Stomach (tissue), 9 donors: Measurements from ENCODE around the gene REG3A. TPM values are rescaled to one million over a fixed set of nuclear protein-coding genes. Genes with fewer than 3 reads are reported as not detected.

Experiments used
- DNase-seq, 2 donors: peaks; one replicate each; pipeline versions ENCODE4 v3.0.0 to v3.0.0-alpha.2; 2013 to 2019
- H3K27ac ChIP-seq, 5 donors: fragments of 200-600 bp in 4 of 5; sonication (generic) in 4 of 5; one replicate each; pipeline ENCODE4 v1.5.1; 2013 to 2019; ENCODE audit warnings: mild to moderate bottlenecking in 1 of 5, moderate library complexity in 1 of 5
- H3K27me3 ChIP-seq, 3 donors: fragments of 200-600 bp; sonication (generic); one replicate each; pipeline ENCODE4 v1.5.1; 2017 to 2019; ENCODE audit warnings: mixed run types in 1 of 3
- H3K36me3 ChIP-seq, 4 donors: fragments of 200-600 bp; sonication (generic); 1 replicate in 3 of 4; 2 replicates in 1 of 4; pipeline ENCODE4 v1.5.1; 2016 to 2019
- H3K4me1 ChIP-seq, 4 donors: fragments of 200-600 bp; sonication (generic); one replicate each; pipeline ENCODE4 v1.5.1; 2016 to 2019
- H3K4me3 ChIP-seq, 4 donors: fragments of 200-600 bp; sonication (generic) in 3 of 4; one replicate each; pipeline ENCODE4 v1.5.1; 2016 to 2019; ENCODE audit warnings: mild to moderate bottlenecking in 1 of 4
- H3K9me3 ChIP-seq, 4 donors: fragments of 200-600 bp; sonication (generic); one replicate each; pipeline ENCODE4 v1.5.1; 2016 to 2019
- EP300 ChIP-seq: sonication (generic); formaldehyde crosslinking; IDR thresholded peaks from one replicate; pipeline ENCODE4 v1.6.1; 2017; ENCODE audit warnings: antibody characterized with exemption
- POLR2A ChIP-seq, 4 donors: fragments of 450-650 bp; IDR thresholded peaks; one replicate each; pipeline ENCODE4 v1.6.1; 2016; ENCODE audit warnings: antibody characterized with exemption in 4 of 4, control low read depth in 2 of 4, mild to moderate bottlenecking in 1 of 4, moderate library complexity in 1 of 4
- POLR2AphosphoS5 ChIP-seq, 3 donors: sonication (generic); formaldehyde crosslinking; IDR thresholded peaks; one replicate each; pipeline ENCODE4 v1.6.1; 2016; ENCODE audit warnings: antibody characterized with exemption in 3 of 3
- WGBS, 5 donors: extraction: QIAGEN DNeasy Blood & Tissue Kit in 3 of 5; methylation state at CpG; one replicate each; pipeline versions ENCODE4 v1.1.5 to v1.1.7; 2013 to 2018; 5-methylcytosine and 5-hydroxymethylcytosine counted together
- intact Hi-C: fragments of 100-400 bp; cut with DNase I; formaldehyde crosslinking; loops from one replicate; pipeline ENCODE4 v1.15.1; 2023; ENCODE audit warnings: low total_unique reads
- polyA plus RNA-seq, 3 donors: library from polyadenylated mRNA; stranded (reverse); fragments of 200-250 nt; gene quantifications; one replicate each; pipeline ENCODE4 v1.2.3, GENCODE V29; 2013
- total RNA-seq, 5 donors: library from RNA; depleted of rRNA; stranded (reverse); fragments of >200 nt; gene quantifications; one replicate each; pipeline versions ENCODE4 v1.1.0 to v1.2.3, GENCODE V29; 2014 to 2016
- TF ChIP-seq, protein P1 (sequence below), 7 experiments: fragments of 450-650 bp in 4 of 7; fragments of 200-600 bp in 3 of 7; sonication (generic) in 3 of 7; IDR thresholded peaks; one replicate each; pipeline ENCODE4 v1.5.1; 2016 to 2019; ENCODE audit warnings: antibody characterized with exemption in 7 of 7, control low read depth in 2 of 7, mild to moderate bottlenecking in 1 of 7
- donor health status: healthy with polysubstance abuse.
- donor health status: Bipolar disorder and iron deficiency.
- donor health status: healthy.

REG3A gene
- total and polyA plus RNA-seq, 8 donors: 3.1 to 381 (median 41.6) TPM; not detected in 2

GRCh38 chr2:79129804-79130203, 29.7 kb downstream of the REG3A start:
- TF ChIP-seq POLR2A (IDR thresholded peaks at IDR 0.05) (no peak), EP300 (no peak), POLR2AphosphoS5 (IDR thresholded peaks at IDR 0.05) (no peak)
- TF ChIP-seq, protein P1, sequence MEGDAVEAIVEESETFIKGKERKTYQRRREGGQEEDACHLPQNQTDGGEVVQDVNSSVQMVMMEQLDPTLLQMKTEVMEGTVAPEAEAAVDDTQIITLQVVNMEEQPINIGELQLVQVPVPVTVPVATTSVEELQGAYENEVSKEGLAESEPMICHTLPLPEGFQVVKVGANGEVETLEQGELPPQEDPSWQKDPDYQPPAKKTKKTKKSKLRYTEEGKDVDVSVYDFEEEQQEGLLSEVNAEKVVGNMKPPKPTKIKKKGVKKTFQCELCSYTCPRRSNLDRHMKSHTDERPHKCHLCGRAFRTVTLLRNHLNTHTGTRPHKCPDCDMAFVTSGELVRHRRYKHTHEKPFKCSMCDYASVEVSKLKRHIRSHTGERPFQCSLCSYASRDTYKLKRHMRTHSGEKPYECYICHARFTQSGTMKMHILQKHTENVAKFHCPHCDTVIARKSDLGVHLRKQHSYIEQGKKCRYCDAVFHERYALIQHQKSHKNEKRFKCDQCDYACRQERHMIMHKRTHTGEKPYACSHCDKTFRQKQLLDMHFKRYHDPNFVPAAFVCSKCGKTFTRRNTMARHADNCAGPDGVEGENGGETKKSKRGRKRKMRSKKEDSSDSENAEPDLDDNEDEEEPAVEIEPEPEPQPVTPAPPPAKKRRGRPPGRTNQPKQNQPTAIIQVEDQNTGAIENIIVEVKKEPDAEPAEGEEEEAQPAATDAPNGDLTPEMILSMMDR (IDR thresholded peaks at IDR 0.05): no peak
- H3K4me1 ChIP-seq: peaks cover 0 to 6% (median 0%) of the 10 kb centered on the region in 4 donors
- no peaks in the 10 kb centered on the region for H3K9me3 ChIP-seq
- H3K27me3 ChIP-seq: no peaks in the 10 kb centered on the region
- no peak for DNase-seq
- H3K27ac ChIP-seq: no peak overlapping the region
- intact Hi-C loops: no loop called here
- no peaks in the 10 kb centered on the region for H3K36me3 ChIP-seq
- H3K4me3 ChIP-seq: no peak overlapping the region

DNA sequence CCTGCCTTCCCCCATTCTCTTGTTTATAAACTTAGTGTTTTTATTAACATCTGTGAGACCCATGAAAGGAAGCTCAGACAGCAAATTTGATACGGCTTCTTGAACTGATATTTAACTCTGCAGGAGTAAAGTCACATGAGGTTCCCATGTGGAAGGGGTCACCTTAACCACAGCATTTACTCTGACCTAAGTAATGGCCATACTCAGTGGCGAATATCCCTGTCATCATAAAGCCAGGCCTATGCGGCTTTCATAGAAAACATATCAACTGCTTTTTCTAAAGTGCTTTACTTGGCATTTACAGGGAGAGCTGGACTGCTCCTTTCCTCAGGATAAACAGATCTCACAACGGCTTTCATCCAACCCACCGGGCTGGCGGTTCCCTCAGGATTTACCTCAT, 30.3 kb downstream of the REG3A start:
- H3K36me3 ChIP-seq: no peaks in the 10 kb centered on the region
- 61 to 81% (median 80%) methylated on average over 6 of the region's 6 CpGs for WGBS, 5 donors
- DNase-seq: no peak
- H3K4me1 ChIP-seq: peaks cover 0 to 6% (median 0%) of the 10 kb centered on the region in 4 donors
- no peaks in the 10 kb centered on the region for H3K9me3 ChIP-seq
- no peak overlapping the region for H3K4me3 ChIP-seq
- TF ChIP-seq POLR2AphosphoS5 (IDR thresholded peaks at IDR 0.05) (no peak), EP300 (no peak), POLR2A (IDR thresholded peaks at IDR 0.05) (no peak)
- TF ChIP-seq, protein P1 (IDR thresholded peaks at IDR 0.05): no peak
- no peaks in the 10 kb centered on the region for H3K27me3 ChIP-seq
- intact Hi-C loops: no loop called here
- no peak overlapping the region for H3K27ac ChIP-seq

DNA sequence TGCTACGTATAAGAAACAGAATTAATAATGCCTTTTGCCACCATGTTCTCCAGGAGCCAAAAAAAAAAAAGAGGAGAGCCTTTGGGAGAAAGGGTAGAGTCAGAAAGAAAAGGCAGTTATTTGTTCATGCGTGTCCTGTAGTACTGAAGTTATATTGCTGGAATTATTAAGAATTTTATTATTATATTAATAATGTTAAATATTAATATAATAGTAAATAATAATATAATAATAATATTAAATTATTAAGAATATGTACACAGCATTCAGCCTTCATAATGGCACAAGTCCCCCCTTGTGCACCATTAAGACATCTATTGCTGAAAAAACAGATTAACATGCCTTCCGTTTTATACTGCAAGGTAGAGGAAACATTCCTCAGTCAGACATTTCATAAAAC, 31.1 kb downstream of the REG3A start:
- Histone ChIP-seq H3K36me3 (no peaks in the 10 kb centered on the region), H3K4me3 (no peak overlapping the region), H3K27ac (no peak overlapping the region), H3K9me3 (no peaks in the 10 kb centered on the region), H3K27me3 (no peaks in the 10 kb centered on the region), H3K4me1 (peaks cover 0 to 6% (median 0%) of the 10 kb centered on the region in 4 donors)
- no peak for DNase-seq
- TF ChIP-seq EP300 (no peak), POLR2A (IDR thresholded peaks at IDR 0.05) (no peak), POLR2AphosphoS5 (IDR thresholded peaks at IDR 0.05) (no peak)
- TF ChIP-seq, protein P1 (IDR thresholded peaks at IDR 0.05): no peak
- 85 to 93% (median 92%) methylated on average over 3 of the region's 3 CpGs for WGBS, 5 donors
- intact Hi-C loops: no loop called here

- no peak for DNase-seq
- intact Hi-C loops: no loop called here
- no peaks in the 10 kb centered on the region for H3K27me3 ChIP-seq
- no peaks in the 10 kb centered on the region for H3K4me1 ChIP-seq
- WGBS, 5 donors: 90 to 96% (median 93%) methylated on average over 3 of the region's 3 CpGs
- H3K9me3 ChIP-seq: no peaks in the 10 kb centered on the region
- no peak overlapping the region for H3K4me3 ChIP-seq
- TF ChIP-seq, protein P1 (IDR thresholded peaks at IDR 0.05): no peak
- TF ChIP-seq EP300 (no peak), POLR2AphosphoS5 (IDR thresholded peaks at IDR 0.05) (no peak), POLR2A (IDR thresholded peaks at IDR 0.05) (no peak)
- H3K36me3 ChIP-seq: no peaks in the 10 kb centered on the region
- no peak overlapping the region for H3K27ac ChIP-seq
Observed at GRCh38 chr2:79125721-79125985, 33.9 kb downstream of the REG3A start.
